Activated naive CD8-positive, alpha-beta T cell treated with anti-CD3 and anti-CD28 coated beads, Interleukin-2, amount 10 ng/mL, durations not matched to agents 7 days and 5 days (primary cell): ENCODE data around the gene TBL1X. TPM values are rescaled to one million over a fixed set of nuclear protein-coding genes. Genes with fewer than 3 reads are reported as not detected.
"Not testable (repeated sequence)": the region's sequence is repeated elsewhere in the genome, so short reads cannot be mapped to it uniquely, and the experiment has no call there.

Experiments
- ATAC-seq: fragments of 150-1000 bp; cut with Tn5 transposase; one replicate; pipeline ENCODE4 v1.10.0; 2021; ENCODE audit warnings: low read depth, moderate library complexity
- POLR2A ChIA-PET: fragments of 350-600 bp; sonication (Branson Sonifier 250); formaldehyde crosslinking; loops from one replicate; lab custom pipeline; 2021; ENCODE audit warnings: antibody characterized with exemption; lab: Charles Lee
- DNase-seq: peaks from one replicate; pipeline ENCODE4 v3.0.0; 2021
- H3K27ac Mint-ChIP-seq: one replicate; pipeline ENCODE4 v1.8.0; 2022; ENCODE audit warnings: mild to moderate bottlenecking, mixed read lengths
- H3K27me3 Mint-ChIP-seq: one replicate; pipeline ENCODE4 v1.8.0; 2022; ENCODE audit warnings: mild to moderate bottlenecking, moderate library complexity, mixed read lengths
- H3K36me3 Mint-ChIP-seq: one replicate; pipeline ENCODE4 v1.8.0; 2021; ENCODE audit warnings: mild to moderate bottlenecking, mixed read lengths
- H3K4me1 Mint-ChIP-seq: one replicate; pipeline ENCODE4 v1.8.0; 2021; ENCODE audit warnings: mixed read lengths
- H3K4me3 Mint-ChIP-seq: one replicate; pipeline ENCODE4 v1.8.0; 2022; ENCODE audit warnings: mild to moderate bottlenecking, moderate library complexity, mixed read lengths
- H3K9me3 Mint-ChIP-seq: one replicate; pipeline ENCODE4 v1.8.0; 2021; ENCODE audit warnings: mixed read lengths
- total RNA-seq, 2 experiments: library from RNA; stranded (reverse); gene quantifications; one replicate each; pipeline ENCODE4 v1.2.3, GENCODE V29; 2021

The TBL1X gene
- total RNA-seq, 2 experiments from 2014 or later, result 29.7 to 31.1 TPM

- peaks cover 27% of the 10 kb centered on the region for H3K4me1 Mint-ChIP-seq
- H3K9me3 Mint-ChIP-seq, result no peaks in the 10 kb centered on the region
- H3K27ac Mint-ChIP-seq, result no peak overlapping the region
- no peak overlapping the region for H3K4me3 Mint-ChIP-seq
- H3K36me3 Mint-ChIP-seq, result peaks cover 4% of the 10 kb centered on the region
- DNase-seq (no peak), ATAC-seq (no peak)
- H3K27me3 Mint-ChIP-seq, result no peaks in the 10 kb centered on the region
- POLR2A ChIA-PET, result no interaction called here
These were observed 54.8 kb downstream of the TBL1X start for GRCh38 chrX:9519546-9520216.

GRCh38 chrX:9520217-9520590 is 55.3 kb downstream of the TBL1X start:
- DNase-seq, result no peak
- no peak for ATAC-seq
- no peak overlapping the region for H3K27ac Mint-ChIP-seq
- peaks cover 23% of the 10 kb centered on the region for H3K4me1 Mint-ChIP-seq
- H3K9me3 Mint-ChIP-seq, result no peaks in the 10 kb centered on the region
- H3K4me3 Mint-ChIP-seq, result no peak overlapping the region
- H3K36me3 Mint-ChIP-seq, result peaks cover 2% of the 10 kb centered on the region
- no peaks in the 10 kb centered on the region for H3K27me3 Mint-ChIP-seq
- POLR2A ChIA-PET, result no interaction called here

GRCh38 chrX:9522378-9523155 is 57.7 kb downstream of the TBL1X start:
- ATAC-seq (no peak), DNase-seq (no peak)
- Mint-ChIP-seq H3K4me3 (no peak overlapping the region), H3K27ac (no peak overlapping the region), H3K27me3 (no peaks in the 10 kb centered on the region), H3K36me3 (no peaks in the 10 kb centered on the region), H3K4me1 (peaks cover 14% of the 10 kb centered on the region), H3K9me3 (no peaks in the 10 kb centered on the region)
- POLR2A ChIA-PET, result no interaction called here

GRCh38 chrX:9525511-9526248 is 60.8 kb downstream of the TBL1X start:
- DNase-seq, result no peak
- no peaks in the 10 kb centered on the region for H3K36me3 Mint-ChIP-seq
- H3K4me3 Mint-ChIP-seq, result peak overlapping the region; percentile 11
- H3K27me3 Mint-ChIP-seq, result no peaks in the 10 kb centered on the region
- POLR2A ChIA-PET, result no interaction called here
- H3K9me3 Mint-ChIP-seq, result no peaks in the 10 kb centered on the region
- no peak for ATAC-seq
- peaks cover 18% of the 10 kb centered on the region for H3K4me1 Mint-ChIP-seq
- H3K27ac Mint-ChIP-seq, result peak overlapping the region; percentile 17

- no peaks in the 10 kb centered on the region for H3K27me3 Mint-ChIP-seq
- H3K4me3 Mint-ChIP-seq, result no peak overlapping the region
- no peak for DNase-seq
- peaks cover 22% of the 10 kb centered on the region for H3K4me1 Mint-ChIP-seq
- no peak overlapping the region for H3K27ac Mint-ChIP-seq
- ATAC-seq, result no peak
- no peaks in the 10 kb centered on the region for H3K36me3 Mint-ChIP-seq
- H3K9me3 Mint-ChIP-seq, result no peaks in the 10 kb centered on the region
- POLR2A ChIA-PET, result no interaction called here
These were observed 62.1 kb downstream of the TBL1X start for GRCh38 chrX:9526965-9527364.

GRCh38 chrX:9528498-9528897 is 63.6 kb downstream of the TBL1X start:
- ATAC-seq (no peak), DNase-seq (no peak)
- no peak overlapping the region for H3K4me3 Mint-ChIP-seq
- H3K4me1 Mint-ChIP-seq, result peaks cover 26% of the 10 kb centered on the region
- no peaks in the 10 kb centered on the region for H3K27me3 Mint-ChIP-seq
- no peaks in the 10 kb centered on the region for H3K36me3 Mint-ChIP-seq
- H3K9me3 Mint-ChIP-seq, result no peaks in the 10 kb centered on the region
- H3K27ac Mint-ChIP-seq, result no peak overlapping the region
- POLR2A ChIA-PET, result no interaction called here

- DNase-seq (no peak), ATAC-seq (no peak)
- Mint-ChIP-seq H3K27ac (no peak overlapping the region), H3K9me3 (no peaks in the 10 kb centered on the region), H3K36me3 (no peaks in the 10 kb centered on the region), H3K27me3 (no peaks in the 10 kb centered on the region), H3K4me1 (peaks cover 26% of the 10 kb centered on the region), H3K4me3 (no peak overlapping the region)
- POLR2A ChIA-PET, result no interaction called here
These were observed 64.4 kb downstream of the TBL1X start for GRCh38 chrX:9529223-9529622.

- ATAC-seq (peak; percentile 96), DNase-seq (peak; percentile 54)
- Mint-ChIP-seq H3K4me3 (peak overlapping the region; percentile 79), H3K9me3 (no peaks in the 10 kb centered on the region), H3K36me3 (no peaks in the 10 kb centered on the region), H3K27me3 (no peaks in the 10 kb centered on the region), H3K4me1 (peaks cover 28% of the 10 kb centered on the region), H3K27ac (peak overlapping the region; percentile 78)
- POLR2A ChIA-PET, result no interaction called here
These were observed 66.0 kb downstream of the TBL1X start for GRCh38 chrX:9530848-9531274.

GRCh38 chrX:9532349-9532748 is 67.5 kb downstream of the TBL1X start:
- no peak overlapping the region for H3K27ac Mint-ChIP-seq
- H3K4me1 Mint-ChIP-seq, result peaks cover 23% of the 10 kb centered on the region
- no peaks in the 10 kb centered on the region for H3K27me3 Mint-ChIP-seq
- H3K4me3 Mint-ChIP-seq, result no peak overlapping the region
- peaks cover under 1% of the 10 kb centered on the region for H3K9me3 Mint-ChIP-seq
- ATAC-seq (no peak), DNase-seq (no peak)
- H3K36me3 Mint-ChIP-seq, result peaks cover 3% of the 10 kb centered on the region
- POLR2A ChIA-PET, result no interaction called here

GRCh38 chrX:9533611-9534010 is 68.8 kb downstream of the TBL1X start:
- no peak for ATAC-seq
- peaks cover 25% of the 10 kb centered on the region for H3K4me1 Mint-ChIP-seq
- no peaks in the 10 kb centered on the region for H3K27me3 Mint-ChIP-seq
- no peak overlapping the region for H3K4me3 Mint-ChIP-seq
- H3K9me3 Mint-ChIP-seq, result peaks cover 3% of the 10 kb centered on the region
- peaks cover 4% of the 10 kb centered on the region for H3K36me3 Mint-ChIP-seq
- POLR2A ChIA-PET, result no interaction called here
- DNase-seq, result no peak
- no peak overlapping the region for H3K27ac Mint-ChIP-seq

- Mint-ChIP-seq H3K27me3 (no peaks in the 10 kb centered on the region), H3K36me3 (peaks cover 6% of the 10 kb centered on the region), H3K4me3 (no peak overlapping the region), H3K4me1 (peaks cover 21% of the 10 kb centered on the region), H3K27ac (peak overlapping the region; percentile 43), H3K9me3 (peaks cover 3% of the 10 kb centered on the region)
- ATAC-seq (no peak), DNase-seq (no peak)
- POLR2A ChIA-PET, result no interaction called here
These were observed 69.8 kb downstream of the TBL1X start for GRCh38 chrX:9534686-9535085.

- peaks cover 20% of the 10 kb centered on the region for H3K4me1 Mint-ChIP-seq
- no peak for DNase-seq
These were observed 70.2 kb downstream of the TBL1X start for GRCh38 chrX:9535101-9535500.

GRCh38 chrX:9536156-9536555 is 71.3 kb downstream of the TBL1X start:
- H3K36me3 Mint-ChIP-seq, H3K27ac Mint-ChIP-seq: not testable (repeated sequence)

More at GRCh38 chrX:9535101-9535500, 70.2 kb downstream of the TBL1X start:
- Mint-ChIP-seq H3K27ac (no peak overlapping the region), H3K9me3 (peaks cover 3% of the 10 kb centered on the region), H3K27me3 (no peaks in the 10 kb centered on the region), H3K36me3 (peaks cover 6% of the 10 kb centered on the region), H3K4me3 (peak overlapping the region; percentile 32)
- peak; percentile 61 for ATAC-seq
- POLR2A ChIA-PET, result interaction anchor here (0.5 kb wide), 1 partner anchor 11 kb away, joined by 3 read pairs; no protein-coding TSS in a partner anchor

More at GRCh38 chrX:9536156-9536555, 71.3 kb downstream of the TBL1X start:
- H3K27me3 Mint-ChIP-seq, H3K4me3 Mint-ChIP-seq, H3K9me3 Mint-ChIP-seq, DNase-seq, POLR2A ChIA-PET, ATAC-seq: not testable (repeated sequence)
- H3K4me1 Mint-ChIP-seq, result peaks cover 16% of the 10 kb centered on the region
